Epithelial cell of esophagus (primary cell): ENCODE measurements around the gene KRT27.

Experiments
- DNase-seq: peaks from one replicate; pipeline ENCODE4 v3.0.0; 2010; ENCODE audit warnings: low read depth
- H3K4me3 ChIP-seq: 2 replicates; pipeline ENCODE4 v1.5.1; 2011; ENCODE audit warnings: mild to moderate bottlenecking, low read length, control low read depth
- CTCF ChIP-seq: IDR thresholded peaks from 2 replicates; pipeline ENCODE4 v1.5.1; 2011; ENCODE audit warnings: low read depth, mild to moderate bottlenecking, low read length, control low read depth, inconsistent platforms; ENCODE audit not compliant: insufficient read depth; ENCODE audit errors: missing control alignments

The KRT27 gene

GRCh38 chr17:40778461-40778860, 3.9 kb downstream of the KRT27 start:
- DNase-seq = peak; percentile 39
- H3K4me3 ChIP-seq = no peak overlapping the region
- no peak for TF ChIP-seq CTCF

- no peak overlapping the region for H3K4me3 ChIP-seq
- TF ChIP-seq CTCF = no peak
- no peak for DNase-seq
These were observed 4.4 kb downstream of the KRT27 start for GRCh38 chr17:40777971-40778370.

DNA sequence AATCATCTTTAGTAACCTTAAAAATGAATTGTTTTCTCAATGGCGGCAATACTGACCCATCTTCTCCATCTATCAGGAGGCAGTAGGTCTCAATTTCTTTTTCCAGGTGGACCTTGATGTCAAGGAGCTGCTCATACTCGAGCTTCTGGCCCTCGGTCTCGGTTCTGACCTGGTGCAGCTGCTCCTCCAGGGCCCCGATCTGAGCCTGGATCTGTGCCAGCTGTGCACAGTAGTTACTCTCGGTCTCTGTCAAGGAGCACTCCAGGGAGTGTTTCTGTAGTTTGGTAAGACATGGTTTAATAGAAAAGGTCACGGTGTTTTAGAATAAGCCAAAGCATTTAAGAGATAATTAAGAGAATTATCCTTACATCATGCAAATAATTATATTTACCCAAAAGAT, 4.9 kb downstream of the KRT27 start:
- DNase-seq = no peak
- no peak overlapping the region for H3K4me3 ChIP-seq
- no peak for TF ChIP-seq CTCF

DNA sequence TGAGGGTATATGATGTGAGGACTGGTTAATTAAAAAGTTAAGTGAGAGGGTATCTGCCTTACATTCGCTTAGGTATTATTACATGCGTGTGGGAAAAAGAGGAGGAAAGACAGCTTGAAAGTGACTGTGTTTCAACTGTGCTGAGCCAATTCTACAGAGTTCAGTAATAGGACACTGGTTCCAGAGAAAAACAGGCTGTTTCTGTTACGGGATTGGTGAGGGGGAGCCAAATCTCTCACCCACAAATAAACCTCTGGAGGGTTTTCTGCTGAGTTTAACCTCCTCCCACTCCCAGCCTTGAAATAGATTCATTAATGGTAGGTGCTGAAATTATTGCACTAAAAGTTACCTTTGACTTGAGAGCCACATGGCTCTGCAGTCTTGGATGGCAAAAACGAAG, 6.4 kb downstream of the KRT27 start:
- TF ChIP-seq CTCF = no peak
- DNase-seq = no peak

DNA sequence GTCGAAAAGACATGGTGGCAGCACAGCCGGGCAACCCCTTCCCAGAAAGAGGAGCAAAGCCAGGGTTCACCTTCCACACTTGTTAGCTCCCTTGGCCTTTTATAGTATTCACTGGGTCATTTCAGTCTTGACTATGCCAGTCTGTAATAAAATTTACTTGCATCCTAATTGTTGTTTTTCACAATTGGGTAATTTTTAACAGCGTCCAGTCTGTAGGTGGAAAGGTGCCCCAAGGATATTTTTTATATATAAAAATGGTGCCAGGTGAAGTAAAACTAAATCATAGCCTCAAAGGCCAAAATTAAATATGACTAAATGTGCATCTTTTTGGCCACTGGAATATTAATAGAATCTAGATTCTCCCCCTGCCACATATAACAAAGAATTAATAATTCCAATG, 10.2 kb downstream of the KRT27 start, which contains the start of gene KRT26:
Gene KRT26, minus strand, starts transcription at position 101 of the 400 bp plus-strand sequence. Its CDS starts 88 bp downstream, at position 13.
- DNase-seq = no peak
- H3K4me3 ChIP-seq = no peak within 1 kb of the TSS
- TF ChIP-seq CTCF = no peak

More for the DNA sequence above, 6.4 kb downstream of the KRT27 start:
- H3K4me3 ChIP-seq = no peak overlapping the region

- no peak for TF ChIP-seq CTCF
- no peak for DNase-seq
- no peak overlapping the region for H3K4me3 ChIP-seq
These were observed 16.7 kb downstream of the KRT27 start for GRCh38 chr17:40765657-40766056.

- H3K4me3 ChIP-seq = no peak overlapping the region
- no peak for DNase-seq
- TF ChIP-seq CTCF = no peak
These were observed 18.6 kb downstream of the KRT27 start for GRCh38 chr17:40763752-40764151.
